GM21737 (cell line): Measurements from ENCODE around the gene ASPDH.

Experiments used
- ATAC-seq: cut with Tn5 transposase; IDR thresholded peaks from one replicate; pipeline ENCODE4 v1.9.1; 2021; ENCODE audit warnings: mild to moderate bottlenecking, moderate library complexity; ENCODE audit not compliant: unreplicated experiment

The ASPDH gene

DNA sequence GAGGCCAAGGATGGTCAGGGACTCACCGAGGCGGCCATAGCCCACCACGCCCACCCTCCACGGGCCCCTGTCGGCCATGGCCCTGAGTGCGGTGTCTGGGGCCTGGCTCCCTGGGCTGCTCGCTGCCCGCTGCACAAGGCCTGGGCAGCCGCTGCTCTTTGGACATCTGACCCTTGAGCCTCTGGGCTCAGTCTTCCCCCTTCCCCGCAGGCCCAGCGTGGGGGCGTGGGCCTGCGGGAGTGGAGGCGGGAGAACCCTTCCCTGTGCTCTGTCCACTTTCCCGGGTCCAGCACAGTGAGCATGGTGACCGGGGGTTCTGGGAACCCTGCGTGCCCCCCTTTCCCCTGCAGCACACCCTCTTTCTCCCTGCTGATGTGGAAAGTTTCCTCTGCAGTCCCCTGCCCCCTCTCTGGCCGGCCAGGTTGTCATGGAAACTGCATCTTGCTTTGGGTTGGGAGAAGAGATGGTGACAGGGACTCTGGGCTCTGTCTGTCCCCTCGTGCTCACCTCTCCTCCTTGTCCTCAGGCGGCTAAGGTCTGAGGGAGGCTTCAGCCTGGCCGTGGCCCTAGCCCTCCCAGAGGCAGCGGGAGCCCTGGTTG, at the start of gene ASPDH:
TSS of gene ASPDH (minus strand) at position 168 of the 600 bp plus-strand sequence. CDS start at position 78, 90 bp downstream.
- ATAC-seq = no peak

DNA sequence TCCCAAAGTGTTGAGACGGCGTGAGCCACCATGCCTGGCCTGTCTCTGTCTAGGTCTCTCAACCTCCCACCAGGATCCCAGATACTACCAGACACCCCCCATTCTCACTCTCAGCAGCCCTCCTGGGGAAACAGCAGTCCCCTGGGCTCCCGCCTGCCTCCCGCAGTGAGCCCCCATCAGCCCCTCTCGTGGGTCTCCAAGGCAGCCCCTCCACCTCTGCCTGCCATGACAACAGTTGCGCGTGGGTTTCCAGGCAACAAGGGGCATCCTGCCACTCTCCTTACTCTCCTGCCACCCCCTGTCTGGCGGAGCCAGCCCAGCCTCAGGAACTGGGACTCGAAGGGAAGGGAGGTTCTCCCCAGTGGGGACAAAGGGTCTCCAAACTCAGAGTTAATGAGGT, 49.3 kb upstream of the ASPDH start:
- ATAC-seq = no peak

DNA sequence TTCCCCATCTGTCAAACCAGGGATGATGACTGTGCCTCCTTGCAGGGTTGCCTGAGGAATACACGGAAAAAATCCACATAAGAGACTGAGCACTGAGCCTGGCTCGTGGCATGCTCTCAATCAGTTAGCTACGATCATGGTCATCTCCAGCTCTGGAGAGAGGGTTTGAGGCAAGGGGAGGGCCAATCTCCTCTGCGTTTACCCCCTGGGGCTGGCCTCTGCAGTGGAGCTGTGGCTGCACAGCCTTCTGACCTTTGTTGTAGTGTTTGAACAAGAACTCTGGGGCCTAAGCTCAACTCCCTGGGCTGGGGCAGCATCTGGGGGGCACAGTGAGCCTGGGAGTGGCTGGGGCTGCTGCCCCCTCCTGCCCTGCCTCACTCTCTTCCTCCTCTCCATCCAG, 48.6 kb upstream of the ASPDH start:
- no peak for ATAC-seq

DNA sequence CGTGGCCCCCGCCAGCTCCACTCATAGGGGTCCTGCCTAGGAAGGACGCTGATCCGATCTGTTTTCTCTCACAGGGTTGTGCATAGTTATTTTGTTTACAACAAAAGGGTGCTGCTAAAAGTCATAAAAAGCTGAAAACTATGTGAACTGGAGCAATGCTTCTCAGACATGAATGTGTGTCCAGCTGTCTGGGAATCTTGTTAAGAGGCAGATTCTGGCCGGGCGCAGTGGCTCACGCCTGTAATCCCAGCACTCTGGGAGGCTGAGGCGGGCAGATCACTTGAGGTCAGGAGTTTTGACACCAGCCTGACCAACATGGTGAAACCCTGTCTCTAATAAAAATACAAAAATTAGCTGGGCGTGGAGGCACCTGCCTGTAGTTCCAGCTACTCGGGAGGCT, 45.9 kb upstream of the ASPDH start:
- ATAC-seq = no peak

DNA sequence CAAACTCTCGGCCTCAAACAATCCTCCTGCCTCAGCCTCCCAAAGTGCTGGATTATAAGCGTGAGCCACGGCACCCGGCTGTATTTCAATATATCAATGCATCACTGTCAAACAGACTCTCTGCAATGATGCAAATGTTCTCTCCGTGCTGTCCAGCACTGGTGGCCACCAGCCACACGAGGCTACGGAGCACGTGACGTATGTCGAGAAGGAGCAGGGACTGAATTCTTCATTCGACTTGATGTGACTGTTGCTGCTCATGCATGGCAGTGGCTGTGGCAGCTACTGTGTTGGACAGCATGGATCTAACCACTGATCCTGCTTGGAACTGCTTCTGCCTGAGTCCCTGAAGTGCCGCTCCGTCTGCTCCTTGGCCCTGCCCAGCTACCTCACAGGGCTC, 44.7 kb upstream of the ASPDH start:
- no peak for ATAC-seq

DNA sequence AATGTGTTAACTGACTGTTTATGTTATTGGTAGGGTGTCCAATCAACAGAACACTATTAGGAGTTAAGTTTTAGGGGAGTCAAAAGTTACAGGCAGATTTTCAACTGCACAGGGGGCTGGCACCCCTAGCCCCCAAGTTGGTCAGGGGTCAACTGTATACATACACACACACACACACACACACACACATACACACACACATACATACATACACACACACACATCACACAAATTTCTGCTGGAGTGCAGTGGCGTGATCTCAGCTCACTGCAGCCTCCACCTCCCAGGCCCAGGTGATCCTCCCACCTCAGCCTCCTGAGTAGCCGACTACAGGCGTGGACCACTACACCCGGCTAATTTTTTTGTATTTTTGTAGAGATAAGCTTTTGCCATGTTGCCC, 44.3 kb upstream of the ASPDH start:
- no peak for ATAC-seq

DNA sequence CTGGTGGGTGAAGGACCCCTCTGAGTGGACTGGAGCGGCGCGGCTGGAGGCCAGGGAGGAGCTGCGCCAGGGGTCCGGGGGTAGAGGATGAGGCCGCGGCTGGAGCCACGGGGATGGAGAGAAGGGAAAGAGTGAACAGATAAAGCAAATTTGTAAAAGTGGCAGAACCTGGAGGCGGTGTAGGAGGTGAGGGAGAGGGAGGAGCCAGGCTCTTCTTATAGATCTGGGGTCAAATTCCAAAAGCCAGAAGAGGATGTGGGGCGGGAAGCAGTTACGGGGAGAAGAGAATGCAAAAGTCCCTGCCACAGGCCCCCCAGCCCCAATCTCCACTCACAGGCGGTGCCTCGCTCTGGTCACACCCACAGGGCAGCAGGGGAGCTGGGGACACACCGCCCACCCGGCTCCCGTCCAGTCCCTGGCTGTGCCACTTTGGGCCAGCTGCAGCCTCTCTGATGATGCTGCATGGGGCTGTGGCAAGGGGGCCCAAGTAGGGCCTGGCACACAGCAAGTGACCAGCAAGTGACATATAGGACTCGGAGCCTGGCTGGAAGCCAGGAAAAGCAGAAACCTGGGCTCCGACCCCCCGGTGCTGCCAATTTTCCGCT, 43.4 kb upstream of the ASPDH start:
- no peak for ATAC-seq

DNA sequence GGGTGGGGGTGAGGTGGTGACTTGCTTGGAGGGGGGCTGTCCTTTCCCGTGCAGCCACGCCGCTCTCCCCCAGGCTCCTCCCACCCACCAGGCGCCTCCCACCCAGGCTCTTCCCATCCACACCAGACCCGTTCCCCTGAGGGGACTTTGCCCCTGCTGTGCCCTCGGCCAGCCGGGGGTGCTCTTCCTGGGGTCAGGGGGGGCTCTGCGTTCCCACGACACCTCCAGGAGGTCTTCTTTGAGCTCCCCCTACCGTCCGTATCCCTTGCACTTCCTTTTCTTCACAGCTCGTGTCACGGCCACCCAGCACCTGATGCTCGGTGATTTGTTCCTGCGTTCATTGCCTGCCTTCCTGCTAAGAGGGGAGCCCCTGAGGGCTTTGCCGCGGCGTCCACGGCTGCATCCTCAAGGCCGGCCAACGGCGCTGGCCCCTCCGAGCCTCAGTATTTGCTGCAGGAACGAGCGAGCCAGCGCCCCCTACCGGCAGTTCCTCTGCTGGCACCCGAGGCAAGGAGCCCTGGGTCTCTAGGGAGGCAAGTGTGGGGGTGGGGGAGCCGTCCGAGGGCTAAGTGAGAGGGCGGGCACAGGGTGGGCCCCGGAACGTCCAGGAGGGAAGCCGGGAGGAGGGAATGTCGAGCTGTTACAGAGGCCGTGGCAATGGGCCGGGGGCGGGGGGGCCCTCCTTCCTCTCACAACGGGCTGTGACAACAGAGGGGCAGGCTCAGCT, 42.7 kb upstream of the ASPDH start:
- no peak for ATAC-seq

DNA sequence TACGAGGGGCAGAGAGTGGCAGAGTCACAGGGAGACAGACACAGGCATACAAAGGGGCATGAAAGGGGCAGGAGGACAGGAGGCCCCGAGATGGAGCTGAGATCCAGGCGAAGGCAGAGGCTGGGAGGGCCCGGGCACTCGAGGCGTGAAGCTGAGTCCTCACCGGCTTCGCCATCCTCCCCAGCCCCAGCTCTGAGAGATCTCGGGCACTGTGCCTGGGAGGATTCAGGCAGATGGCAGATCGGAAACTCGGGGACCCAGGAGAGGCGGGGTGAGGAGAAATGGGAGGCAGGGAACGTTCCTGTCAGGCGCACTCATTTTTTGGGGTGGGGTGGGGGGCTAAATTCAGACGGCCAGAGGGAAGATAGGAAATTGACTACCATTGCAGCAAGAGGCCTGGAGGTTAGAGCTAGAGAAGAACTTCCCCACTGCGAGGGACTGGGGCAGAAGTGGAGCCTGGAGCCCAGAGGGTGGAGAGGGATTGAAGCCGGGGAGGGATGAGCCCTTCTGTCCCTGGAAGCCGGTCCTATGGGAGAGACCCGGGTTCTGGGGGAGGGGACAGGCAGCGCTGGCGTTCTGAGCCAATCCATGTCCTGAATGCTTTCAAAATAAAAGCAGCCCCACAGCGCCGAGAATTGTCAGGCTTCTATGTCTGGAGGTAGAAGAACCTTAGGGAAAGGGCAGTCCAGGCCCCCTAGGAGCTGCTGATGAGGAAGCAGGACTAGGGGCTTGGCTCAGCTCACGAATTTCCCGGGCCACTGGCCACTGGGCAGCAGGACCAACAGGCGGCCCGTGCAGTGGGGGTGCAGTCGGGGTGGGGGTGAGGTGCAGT, 42.0 kb upstream of the ASPDH start:
- no peak for ATAC-seq

DNA sequence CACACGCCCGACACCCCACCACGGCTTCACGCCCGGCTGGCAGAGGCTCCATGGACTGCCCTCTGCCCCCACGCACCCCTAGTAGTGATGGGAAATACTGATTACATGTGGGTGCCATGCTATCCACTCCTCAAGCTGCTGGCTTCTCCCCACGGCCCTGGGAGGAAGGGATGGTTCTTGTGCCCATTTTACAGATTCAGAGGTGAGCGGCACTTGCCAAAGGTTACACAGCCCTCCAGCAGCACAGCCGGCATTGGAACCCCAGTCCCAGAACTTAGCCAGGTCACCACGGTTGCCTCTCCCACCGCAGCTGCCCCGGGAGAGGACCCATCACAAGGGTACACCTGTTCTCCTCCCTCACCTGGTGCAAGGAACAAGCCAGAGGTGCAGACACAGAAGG, 41.3 kb upstream of the ASPDH start:
- no peak for ATAC-seq

DNA sequence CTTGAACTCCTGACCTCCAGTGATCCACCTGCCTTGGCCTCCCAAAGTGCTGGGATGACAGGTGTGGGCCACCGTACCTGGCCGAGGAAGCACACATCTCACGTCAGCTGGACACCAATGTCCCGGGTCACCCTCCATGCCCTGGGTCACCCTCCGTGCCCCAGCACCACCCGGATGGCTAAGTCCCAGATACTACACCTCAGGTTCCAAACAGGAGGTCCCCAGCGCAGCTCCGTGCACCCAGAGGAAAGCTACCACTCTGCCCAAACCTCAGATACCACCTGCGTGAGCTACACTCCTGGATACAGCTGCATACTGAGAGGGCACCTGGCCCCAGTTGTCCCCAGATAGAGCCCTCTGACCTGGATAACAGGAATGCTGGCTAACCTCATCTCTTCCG, 40.5 kb upstream of the ASPDH start:
- no peak for ATAC-seq

DNA sequence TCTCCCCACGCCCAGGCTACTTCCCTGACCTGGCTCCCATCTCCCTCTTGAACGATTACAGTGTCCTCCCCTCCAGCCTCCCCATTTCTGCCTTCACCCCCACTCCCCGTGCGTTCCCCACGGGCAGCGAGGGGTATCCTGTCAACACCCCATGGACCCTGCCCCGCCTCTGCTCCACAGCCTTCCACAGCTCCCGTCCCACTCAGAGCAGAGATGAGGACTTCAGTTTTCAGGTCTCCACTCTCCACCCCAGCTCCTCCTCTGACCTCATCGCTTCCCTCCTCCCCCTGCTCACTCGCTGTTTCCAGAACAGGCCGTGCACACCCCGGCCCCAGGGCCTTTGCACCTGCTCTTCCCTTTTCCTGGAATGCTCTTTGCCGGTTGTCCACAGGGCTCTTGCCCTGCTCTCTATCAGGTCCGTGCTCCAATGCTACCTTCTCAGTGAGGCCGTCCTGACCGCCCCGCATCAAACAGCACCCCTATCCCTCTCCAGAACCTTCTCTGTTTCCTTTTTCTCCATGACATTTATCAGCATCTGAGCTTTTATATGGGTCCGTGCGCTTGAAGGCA, 39.5 kb upstream of the ASPDH start:
- no peak for ATAC-seq

DNA sequence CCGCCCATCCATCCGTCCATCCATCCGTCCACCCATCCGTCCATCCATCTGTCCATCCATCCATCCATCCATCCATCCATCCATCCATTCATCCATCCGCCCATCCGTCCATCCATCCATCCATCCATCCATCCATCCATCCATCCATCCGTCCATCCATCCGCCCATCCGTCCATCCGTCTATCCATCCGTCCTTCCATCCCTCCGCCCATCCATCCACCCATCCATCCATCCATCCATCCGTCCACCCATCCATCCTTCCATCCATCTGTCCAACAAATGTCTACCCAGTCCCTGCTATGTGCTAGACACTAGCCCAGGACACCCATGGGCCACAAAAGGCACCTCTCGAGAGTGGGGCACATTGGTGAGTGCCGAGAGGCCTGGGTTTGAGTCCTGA, 38.8 kb upstream of the ASPDH start:
- ATAC-seq = no peak

DNA sequence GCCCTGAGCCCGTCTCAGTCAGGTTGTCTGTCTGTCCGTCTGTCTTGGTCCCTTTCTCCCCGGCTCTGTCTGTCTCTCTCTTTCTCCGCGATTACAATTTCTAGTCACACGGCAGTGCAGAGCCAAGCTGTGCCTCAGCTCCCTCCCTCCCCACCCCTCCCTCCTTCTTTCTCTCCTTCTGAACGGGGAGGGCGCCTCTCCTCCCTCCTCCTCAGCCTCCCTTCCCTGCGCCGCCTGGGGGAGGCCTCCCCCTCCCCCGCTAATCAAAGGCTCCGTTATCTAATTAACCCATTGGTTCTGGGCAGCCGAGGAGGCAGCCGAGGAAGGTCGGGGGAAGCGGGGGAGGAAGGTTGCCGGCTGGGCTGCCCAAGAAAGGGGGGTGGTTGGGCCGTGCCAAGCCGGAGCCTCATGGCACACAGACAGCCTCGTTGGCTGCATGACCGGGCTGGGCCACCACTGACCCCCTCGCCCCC, 38.0 kb upstream of the ASPDH start:
- ATAC-seq = no peak

DNA sequence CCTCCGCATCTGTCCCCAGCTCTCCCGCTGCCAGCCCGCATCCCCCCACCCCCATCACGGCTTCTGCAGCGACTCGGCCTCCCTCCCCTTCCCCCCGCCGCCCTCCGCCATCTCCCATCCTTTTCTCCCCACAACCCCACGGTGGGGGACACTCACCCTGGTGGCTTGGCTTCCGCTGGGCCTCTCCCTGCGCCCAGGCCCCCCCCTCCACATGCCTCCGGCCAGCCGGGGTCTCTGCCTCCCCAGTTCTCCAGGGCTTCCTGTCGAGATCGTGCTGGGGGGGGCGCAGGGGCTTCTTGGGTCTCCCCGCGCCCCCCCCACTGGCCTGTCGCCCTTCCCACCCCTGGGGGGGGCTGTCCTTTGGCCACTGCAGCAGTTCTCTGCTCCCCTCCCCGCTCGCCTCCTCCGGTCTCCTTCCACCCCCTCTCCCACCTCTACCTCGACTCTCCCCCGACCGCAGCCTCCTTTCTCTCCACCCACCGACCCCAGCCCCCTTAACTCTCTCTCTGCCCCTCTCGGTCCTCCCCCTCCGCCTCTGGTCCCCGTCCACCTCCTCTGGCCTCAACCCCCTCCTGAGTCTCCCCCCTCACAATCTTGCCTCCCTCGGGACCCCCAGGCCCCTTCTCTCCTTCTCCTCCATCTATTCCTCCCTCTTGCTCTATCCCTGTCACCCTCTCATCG, 37.5 kb upstream of the ASPDH start:
- ATAC-seq = no peak

DNA sequence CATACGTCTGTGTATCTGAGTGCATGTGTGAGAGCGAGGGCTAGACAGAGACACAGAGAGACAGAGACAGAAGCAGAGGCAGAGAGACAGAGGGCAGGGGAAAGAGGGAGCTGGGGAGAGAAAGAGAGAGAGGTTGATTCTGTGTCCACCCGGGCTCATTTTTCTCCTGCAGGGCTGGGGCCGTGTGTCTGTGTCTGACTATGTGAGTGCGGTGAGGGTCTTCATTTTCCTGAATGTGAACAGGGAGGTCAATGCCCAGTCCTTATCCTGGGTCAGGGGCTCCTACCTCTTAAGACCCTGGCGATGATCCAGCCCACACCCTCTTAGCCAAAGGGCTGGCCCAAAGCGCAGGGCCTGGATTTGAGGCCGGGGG, 36.9 kb upstream of the ASPDH start:
- ATAC-seq = no peak

DNA sequence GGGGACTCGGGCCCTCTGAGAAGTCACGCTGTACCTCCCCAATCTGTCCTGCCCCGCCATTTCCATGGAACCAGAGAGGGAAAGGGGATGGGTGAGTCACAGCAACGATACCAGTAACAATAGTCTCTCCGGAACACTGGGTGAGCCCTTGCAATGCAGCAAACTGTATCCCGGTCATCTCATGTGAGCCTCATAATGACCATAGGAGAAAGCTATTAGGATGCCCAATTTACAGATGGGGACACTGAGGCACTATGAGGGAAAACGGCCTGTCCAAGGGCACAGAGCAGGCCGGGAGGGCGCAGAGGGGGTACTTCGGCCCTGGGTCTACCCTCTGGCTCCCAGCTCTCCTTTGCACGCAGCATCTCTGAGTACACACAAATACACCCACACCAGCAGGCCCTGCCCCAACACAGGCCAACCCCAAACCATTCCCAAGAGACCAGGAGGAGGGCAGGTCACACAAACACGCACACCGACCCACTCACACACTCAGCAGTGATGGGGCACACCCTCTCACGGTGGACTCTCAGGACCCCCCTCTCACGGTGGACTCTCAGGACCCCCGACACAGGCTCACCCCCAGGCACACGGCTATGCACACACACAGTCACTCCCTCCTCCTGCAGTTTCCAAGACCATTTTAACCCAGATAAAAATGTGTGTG, 36.3 kb upstream of the ASPDH start:
- ATAC-seq = no peak

DNA sequence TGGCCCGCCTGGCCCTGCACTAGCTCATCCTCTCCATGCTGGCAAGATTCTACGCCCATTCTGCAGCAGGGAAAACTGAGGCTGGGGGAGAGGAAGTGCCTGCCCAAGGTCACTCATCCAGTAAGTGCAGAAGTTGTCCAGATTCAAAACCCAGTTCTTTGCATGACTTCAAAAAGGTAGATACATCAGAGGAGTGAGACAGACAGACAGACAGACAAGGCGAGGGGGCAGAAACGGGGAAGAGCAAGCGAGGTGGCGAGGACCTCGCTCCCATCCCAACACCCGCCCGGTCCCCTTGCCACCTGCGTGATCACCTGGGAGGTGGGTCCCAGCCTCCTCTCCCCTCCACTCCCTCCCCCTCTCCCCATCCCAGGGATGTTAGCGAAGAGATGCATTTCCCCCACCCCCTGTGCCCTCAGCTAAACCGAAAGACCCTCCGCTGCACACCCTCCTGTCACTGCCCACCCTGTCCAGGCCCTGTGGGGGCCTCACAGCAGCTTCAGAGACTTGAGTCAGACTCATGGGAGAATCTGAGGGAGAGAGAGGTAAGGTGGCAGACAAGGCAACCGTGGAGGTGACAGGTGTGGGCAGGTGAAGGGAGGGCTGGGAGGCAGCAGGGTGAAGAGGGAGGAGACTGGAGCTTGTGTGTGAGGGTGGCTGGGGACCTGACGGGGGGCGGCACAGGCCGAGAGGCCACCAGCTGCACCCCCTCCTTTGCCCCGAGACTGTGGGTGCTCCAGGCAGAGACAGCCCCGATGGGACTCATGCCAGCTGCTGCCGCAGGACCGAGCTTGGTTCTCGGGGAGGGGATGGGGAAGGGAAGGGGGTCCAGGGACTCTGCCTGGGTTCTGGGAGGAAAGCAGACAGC, 35.6 kb upstream of the ASPDH start:
- no peak for ATAC-seq
